AG04450 (cell line): ENCODE data around the gene ACOXL. TPM values are rescaled to one million over a fixed set of nuclear protein-coding genes. Genes with fewer than 3 reads are reported as not detected.

Experiments used
- CTCF ChIA-PET: fragments of 300-600, 350-600 bp; formaldehyde crosslinking; extraction: SDS; loops from one replicate; lab custom pipeline; 2022; ENCODE audit warnings: antibody characterized with exemption, inconsistent platforms; lab: Charles Lee
- POLR2A ChIA-PET: fragments of 350-600 bp; formaldehyde crosslinking; extraction: SDS; loops from one replicate; lab custom pipeline; 2021; ENCODE audit warnings: antibody characterized with exemption, inconsistent platforms; lab: Yijun Ruan, JAX
- DNase-seq: peaks from one replicate; pipeline ENCODE4 v3.0.0-alpha.2; 2011; ENCODE audit warnings: low read depth, low spot score
- H3K27ac ChIP-seq: one replicate; pipeline ENCODE4 v1.5.1; 2012; ENCODE audit warnings: low read depth, low read length, control low read depth
- H3K27me3 ChIP-seq: one replicate; pipeline ENCODE4 v1.6.0; 2012; ENCODE audit warnings: low read length; ENCODE audit not compliant: control insufficient read depth, insufficient read depth
- H3K4me3 ChIP-seq: 2 replicates; pipeline ENCODE4 v1.5.1; 2011; ENCODE audit warnings: mild to moderate bottlenecking, low read depth, low read length, control low read depth
- H3K9me3 ChIP-seq: 2 replicates; pipeline ENCODE4 v1.5.1; 2012; ENCODE audit warnings: low read length; ENCODE audit not compliant: control insufficient read depth, insufficient read depth
- CTCF ChIP-seq: IDR thresholded peaks from 2 replicates; pipeline ENCODE4 v1.5.1; 2011; ENCODE audit warnings: low read depth, low read length, control low read depth, inconsistent platforms
- polyA plus RNA-seq: library from polyadenylated mRNA; depleted of rRNA; stranded (reverse); fragments of >200 nt; gene quantifications from 2 replicates; pipeline ENCODE4 v1.2.3, GENCODE V29; 2011

ACOXL gene
- polyA plus RNA-seq, 1 experiment = not detected

GRCh38 chr2:110877031-110877827, 144.9 kb downstream of the ACOXL start:
- ChIA-PET CTCF (no interaction called here), POLR2A (no interaction called here)
- Histone ChIP-seq H3K27ac (no peak overlapping the region), H3K4me3 (no peak overlapping the region), H3K9me3 (peaks cover 4% of the 10 kb centered on the region; the same call in 1 of the 2 replicates), H3K27me3 (peaks cover 12% of the 10 kb centered on the region)
- no peak for TF ChIP-seq CTCF
- no peak for DNase-seq

GRCh38 chr2:110878150-110878549, 145.8 kb downstream of the ACOXL start:
- Histone ChIP-seq H3K27ac (no peak overlapping the region), H3K4me3 (no peak overlapping the region), H3K9me3 (peaks cover 4% of the 10 kb centered on the region; the same call in 1 of the 2 replicates), H3K27me3 (peaks cover 12% of the 10 kb centered on the region)
- DNase-seq = no peak
- TF ChIP-seq CTCF = no peak
- POLR2A ChIA-PET = no interaction called here
- CTCF ChIA-PET = no interaction called here

- TF ChIP-seq CTCF = no peak
- no peak for DNase-seq
- ChIA-PET CTCF (no interaction called here), POLR2A (no interaction called here)
- Histone ChIP-seq H3K9me3 (peaks cover 4% of the 10 kb centered on the region; the same call in 1 of the 2 replicates), H3K27ac (no peak overlapping the region), H3K4me3 (no peak overlapping the region), H3K27me3 (peaks cover 8% of the 10 kb centered on the region)
These were observed 149.5 kb downstream of the ACOXL start for GRCh38 chr2:110881908-110882307.

GRCh38 chr2:110883406-110883805, 151.0 kb downstream of the ACOXL start:
- Histone ChIP-seq H3K9me3 (peaks cover 4% of the 10 kb centered on the region; the same call in 1 of the 2 replicates), H3K4me3 (no peak overlapping the region), H3K27ac (no peak overlapping the region), H3K27me3 (peaks cover 7% of the 10 kb centered on the region)
- ChIA-PET CTCF (no interaction called here), POLR2A (no interaction called here)
- TF ChIP-seq CTCF = no peak
- DNase-seq = no peak

GRCh38 chr2:110885256-110885655, 152.9 kb downstream of the ACOXL start:
- POLR2A ChIA-PET = no interaction called here
- CTCF ChIA-PET = no interaction called here
- Histone ChIP-seq H3K27me3 (peaks cover 8% of the 10 kb centered on the region), H3K4me3 (no peak overlapping the region), H3K27ac (no peak overlapping the region), H3K9me3 (no peaks in the 10 kb centered on the region)
- TF ChIP-seq CTCF = no peak
- no peak for DNase-seq
